Measurements from ENCODE around the gene XIRP2.
"Not testable (repeated sequence)": the region's sequence is repeated elsewhere in the genome, so short reads cannot be mapped to it uniquely, and the experiment has no call there.

GRCh38 chr2:167034976-167035375, 146.7 kb downstream of the XIRP2 start:
- TF ChIP-seq CTCF, POLR2AphosphoS5, POLR2A, EP300 (IDR thresholded peaks at IDR 0.05): not testable (repeated sequence)
